Measurements from ENCODE around the gene HID1.

Gene HID1

DNA sequence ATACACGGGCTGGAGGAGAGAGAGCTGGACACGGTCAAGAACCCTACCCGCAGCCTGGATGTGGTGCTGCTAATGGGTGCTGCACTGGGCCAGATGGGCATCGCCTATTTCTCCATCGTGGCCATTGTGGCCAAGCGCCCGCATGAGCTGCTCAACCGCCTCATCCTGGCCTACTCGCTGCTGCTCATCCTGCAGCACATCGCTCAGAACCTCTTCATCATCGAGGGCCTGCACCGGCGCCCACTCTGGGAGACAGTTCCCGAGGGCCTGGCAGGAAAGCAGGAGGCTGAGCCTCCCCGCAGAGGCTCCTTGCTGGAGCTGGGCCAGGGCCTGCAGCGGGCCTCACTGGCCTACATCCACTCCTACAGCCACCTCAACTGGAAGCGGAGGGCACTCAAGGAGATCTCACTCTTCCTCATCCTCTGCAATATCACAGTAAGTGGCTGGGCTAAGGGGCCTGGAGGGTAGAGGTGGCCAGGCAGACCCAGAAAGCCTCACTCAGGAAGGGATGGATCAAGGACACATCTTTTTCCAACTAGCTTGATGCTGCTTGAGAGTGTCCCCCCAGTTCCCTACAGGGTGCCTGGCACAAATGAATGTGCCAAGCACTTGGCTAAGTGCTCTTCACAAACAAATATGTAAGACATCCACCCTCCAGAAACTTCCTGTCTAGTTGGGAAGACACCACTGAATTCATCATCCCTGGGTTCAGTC, 25.4 kb downstream of the HID1 start:
- no peak for DNase-seq (ENCODE audit: low read depth)

DNA sequence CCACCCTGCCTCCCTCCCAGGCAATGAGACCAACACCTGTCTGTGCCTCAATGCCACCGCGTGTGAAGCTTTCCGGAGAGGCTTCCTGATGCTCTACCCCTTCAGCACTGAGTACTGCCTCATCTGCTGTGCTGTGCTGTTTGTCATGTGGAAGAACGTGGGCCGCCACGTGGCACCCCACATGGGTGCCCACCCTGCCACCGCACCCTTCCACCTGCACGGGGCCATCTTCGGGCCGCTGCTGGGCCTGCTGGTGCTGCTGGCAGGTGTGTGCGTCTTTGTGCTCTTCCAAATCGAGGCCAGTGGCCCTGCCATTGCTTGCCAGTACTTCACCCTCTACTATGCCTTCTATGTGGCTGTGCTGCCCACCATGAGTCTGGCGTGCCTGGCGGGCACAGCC, 25.9 kb downstream of the HID1 start:
- DNase-seq (ENCODE audit: low read depth), result no peak

DNA sequence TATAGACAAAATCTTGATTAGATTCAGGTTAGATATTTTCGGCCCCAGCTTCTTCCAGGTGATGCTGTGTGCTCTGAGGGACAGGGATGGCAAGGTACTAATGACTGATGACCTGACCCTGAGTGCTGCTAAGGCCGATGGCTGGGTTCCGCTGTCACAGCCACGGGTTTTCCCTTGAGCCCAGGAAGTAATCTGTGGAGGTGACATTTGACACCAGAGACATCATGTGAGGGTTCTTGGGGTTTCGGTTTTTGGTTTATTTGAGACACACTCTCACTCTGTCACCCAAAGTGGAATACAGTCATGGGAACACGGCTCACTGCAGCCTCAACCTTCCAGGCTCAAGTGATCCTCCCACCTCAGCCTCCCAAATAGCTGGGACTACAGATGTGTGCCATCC, 27.0 kb downstream of the HID1 start:
- no peak for DNase-seq (ENCODE audit: low read depth)

DNA sequence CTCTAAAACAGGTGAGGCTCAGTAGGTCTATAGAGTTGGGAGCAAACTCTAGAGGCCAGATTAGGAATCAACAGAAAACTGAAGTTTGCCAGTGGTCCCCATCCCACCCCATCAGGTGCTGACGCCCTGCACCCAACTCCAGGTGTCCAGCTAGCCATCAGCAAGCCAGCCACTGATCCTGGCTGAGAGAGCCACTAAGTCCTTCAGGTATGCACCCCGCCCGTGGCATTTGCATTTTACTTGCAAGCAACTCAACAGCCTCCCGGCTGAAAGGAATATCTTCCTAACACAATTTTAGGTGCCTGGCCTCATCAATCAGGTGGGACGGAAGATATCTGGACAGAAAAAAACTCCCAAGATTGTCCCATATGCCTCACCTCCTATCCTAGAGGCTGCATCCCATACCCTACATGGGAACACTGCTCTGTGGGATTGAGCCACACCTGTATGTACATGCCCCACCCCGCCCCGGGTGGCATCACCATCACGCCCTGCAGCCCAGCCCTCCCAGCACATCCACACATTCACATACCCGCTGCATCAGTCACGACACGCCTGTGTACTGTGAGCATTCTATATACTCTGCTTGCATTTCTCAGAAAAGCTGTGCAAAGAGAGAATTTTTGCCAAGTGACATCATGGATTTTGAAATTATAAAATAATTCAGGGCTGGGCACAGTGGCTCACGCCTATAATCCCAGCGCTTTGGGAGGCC, 28.6 kb downstream of the HID1 start:
- no peak for DNase-seq (ENCODE audit: low read depth)

DNA sequence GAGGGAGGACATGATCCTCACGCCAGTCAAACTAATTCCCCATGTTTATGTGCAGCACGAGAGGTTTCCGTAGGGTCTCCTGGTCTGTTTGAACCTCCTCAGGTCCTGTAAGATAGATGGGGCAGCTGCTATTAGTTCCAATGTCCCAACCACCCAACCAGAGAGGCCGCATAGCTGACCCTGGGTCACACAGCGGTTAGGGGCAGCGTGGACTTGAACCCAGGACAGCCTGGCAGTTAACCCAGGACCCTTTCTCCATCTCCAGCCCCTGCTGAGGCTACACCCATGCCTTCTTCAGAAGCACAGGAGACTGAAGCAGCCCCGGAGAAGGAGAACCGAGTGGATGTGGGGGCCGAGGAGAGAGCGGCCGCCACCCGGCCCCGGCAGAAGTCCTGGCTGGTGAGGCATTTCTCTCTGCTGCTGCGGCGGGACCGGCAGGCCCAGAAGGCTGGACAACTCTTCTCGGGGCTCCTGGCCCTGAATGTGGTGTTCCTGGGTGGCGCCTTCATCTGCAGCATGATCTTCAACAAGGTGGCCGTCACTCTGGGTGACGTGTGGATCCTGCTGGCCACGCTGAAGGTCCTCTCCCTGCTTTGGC, 31.3 kb downstream of the HID1 start:
- no peak for DNase-seq (ENCODE audit: low read depth)

DNA sequence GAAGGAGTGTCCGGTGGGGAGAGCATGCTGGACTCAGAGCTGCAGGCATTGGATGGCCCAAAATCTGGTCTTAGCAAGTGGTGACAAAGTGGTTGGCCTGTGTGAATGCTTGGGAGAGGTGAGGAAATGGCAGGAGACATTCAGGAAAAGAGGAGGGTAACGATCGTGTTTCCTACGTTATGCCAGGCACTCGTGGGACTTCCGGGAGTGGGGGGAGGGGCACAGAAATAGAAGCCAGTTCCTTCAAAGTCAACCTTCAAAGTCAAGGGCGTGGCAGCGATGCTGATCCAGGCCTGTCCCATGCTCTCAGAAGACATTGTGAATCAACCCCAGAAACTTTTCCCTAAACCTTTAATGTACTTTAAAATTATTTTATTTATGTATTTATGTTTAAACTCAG, 33.0 kb downstream of the HID1 start:
- no peak for DNase-seq (ENCODE audit: low read depth)

DNA sequence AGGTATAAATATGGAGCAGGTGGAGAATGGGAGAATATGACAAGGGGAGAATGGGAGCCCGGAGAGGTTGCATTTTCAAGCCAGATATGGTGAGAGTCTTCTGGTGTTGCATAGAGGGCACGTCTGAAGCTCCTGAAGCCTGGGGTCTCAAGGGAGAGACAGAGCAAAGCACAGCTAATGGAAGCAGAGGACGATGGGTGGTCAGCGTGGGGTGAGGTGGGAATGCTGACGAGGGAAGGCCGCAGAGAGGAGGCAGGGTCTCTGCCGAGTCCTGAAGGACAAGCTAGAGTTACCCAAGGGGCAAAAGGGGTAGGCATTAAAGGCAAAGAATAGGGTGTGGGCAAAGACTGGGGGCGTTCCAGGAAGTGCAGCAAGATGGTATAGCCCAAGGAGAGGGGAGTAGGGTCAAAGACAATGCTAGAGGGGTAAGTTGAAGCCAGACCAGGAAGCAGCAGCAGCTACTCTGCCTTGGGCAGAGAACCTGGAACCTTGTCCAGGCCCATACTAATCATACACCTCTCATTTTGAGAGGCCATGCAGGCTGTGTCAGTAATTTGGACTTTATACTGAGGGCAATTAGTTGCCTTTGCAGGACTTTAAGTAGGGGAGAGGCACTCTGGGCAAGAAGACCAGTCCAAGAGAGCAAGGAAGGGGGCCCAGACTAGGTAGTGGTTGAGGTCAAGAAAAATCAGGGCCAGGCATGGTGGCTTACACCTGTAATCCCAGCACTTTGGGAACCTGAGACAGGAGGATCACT, 34.2 kb downstream of the HID1 start:
- no peak for DNase-seq (ENCODE audit: low read depth)

DNA sequence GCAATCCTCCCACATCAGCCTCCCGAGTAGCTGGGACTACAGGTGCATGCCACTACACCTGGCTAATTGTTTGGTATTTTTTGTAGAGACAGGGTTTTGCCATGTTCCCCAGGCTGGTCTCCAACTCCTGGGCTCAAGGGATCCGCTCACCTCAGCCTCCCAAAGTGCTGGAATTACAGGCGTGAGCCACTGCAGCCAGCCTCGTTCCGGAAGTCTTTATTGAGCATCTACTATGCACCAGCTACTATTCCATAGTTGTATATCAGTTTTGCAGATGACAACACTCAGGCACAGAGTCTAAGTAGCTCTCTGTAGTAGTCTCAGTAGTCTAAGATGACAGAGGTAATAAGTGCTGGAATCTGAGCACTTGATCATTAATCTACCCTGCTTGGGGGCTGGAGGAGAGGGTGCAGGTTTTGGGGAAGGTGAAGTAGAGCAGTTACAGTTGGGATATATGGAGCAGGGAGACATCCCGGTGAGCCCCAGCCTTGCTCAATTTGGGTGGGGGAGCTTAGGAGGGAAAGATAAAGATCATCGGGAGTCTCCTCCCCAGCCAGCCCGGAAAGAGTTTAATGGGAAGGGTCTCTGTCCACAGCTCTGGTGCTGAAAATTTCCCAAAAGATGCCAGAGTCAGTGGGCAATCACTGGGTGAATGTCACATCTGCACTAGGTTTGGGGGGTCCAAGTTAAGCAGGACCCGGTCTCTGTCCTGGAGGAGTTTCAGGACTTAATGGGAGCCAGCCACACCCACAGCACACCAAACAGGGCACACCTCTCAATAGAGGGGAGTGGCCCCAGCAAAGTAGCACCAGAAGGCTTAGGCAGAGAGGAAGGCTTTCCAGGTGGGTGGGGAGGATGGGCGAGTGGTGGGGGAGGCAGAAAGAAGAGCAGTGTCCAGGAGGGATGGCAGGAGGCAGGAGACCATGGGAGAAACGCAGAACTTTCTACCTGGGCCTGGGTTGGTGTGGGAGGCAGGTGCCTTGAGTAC, 35.2 kb downstream of the HID1 start:
- no peak for DNase-seq (ENCODE audit: low read depth)

DNA sequence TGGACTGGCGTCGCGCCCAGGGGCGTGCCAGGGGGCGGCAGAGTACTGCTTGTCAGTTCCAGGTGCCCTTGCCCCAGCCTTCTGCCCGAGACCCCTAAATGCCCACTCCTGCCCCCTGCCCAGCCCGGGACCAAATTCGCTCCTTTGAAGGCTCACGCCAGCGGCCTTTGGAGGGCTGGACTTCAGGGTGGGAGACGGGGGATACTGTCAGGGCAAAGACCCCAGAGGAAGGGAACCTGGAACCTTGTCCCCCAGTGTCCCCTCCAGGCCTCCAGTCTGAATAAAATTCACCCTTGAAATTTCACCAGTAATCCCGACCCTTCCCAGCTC, 36.1 kb downstream of the HID1 start:
- DNase-seq (ENCODE audit: low read depth), result no peak

DNA sequence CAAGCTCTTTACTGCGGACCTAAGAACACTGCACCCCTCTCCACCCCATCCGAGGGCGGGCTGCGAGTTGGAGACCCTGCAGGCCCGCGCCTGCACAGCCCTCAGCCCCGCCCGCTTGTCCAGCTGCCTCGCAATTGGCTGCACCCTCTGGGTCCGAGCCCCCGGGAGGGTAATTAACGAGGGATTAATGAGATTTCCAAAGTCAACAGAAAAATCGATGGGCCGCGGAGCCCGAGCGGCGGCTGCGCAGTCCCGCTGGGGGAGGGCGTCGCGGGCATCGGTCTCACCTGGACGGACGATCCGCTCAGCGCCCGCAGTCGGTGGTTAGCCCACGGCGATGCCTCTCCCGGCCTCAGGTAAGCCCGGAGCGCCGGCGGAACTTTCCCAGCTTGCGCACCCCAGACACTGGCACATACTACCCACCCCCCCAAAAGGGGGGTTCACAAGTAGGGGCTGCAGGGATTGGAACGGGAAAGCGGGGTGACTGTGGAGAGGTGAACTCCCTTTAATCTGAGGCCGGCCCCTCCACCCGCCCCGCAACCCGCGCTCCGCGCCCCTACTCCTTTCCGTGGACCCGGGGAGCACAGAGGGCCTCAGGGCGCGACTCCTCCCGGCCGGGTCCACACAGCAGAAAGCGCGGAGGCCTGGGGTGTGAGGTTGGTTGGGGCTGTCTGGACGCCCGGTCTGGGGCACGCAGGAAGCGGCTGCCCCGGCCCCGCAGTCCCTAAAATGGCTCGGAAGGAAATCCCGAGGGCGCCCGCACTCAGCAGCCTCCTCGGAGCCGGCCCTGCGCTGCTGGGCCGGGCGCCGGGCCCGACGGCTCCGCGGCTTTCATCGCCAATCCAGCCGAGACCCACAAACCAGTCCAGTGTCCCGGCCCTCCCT, 36.7 kb downstream of the HID1 start, which contains the start of gene OTOP3:
Gene OTOP3 (plus strand): TSS at position 314 of the 885 bp plus-strand sequence. CDS start 24 bp downstream, at position 338.
- no peak for DNase-seq (ENCODE audit: low read depth)

DNA sequence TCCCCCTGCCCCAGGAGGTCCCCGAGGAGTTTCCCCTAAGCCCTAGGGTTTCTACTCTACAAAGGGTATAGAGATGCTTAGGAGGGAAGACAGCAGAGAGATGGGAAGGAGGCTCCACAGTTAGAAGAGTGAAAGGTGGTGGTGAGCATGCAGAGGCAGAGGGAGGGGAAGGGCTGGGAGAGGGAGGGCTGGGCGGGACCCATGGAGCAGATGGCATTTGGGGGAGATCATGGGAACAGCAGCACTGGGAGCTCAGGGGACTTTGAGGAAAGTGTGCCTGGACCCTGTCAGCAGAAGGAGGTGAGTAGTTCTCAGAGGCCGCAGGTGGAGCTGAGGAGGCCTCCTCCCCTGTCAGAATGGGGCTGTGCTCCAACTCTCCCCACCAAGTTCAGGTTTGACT, 37.5 kb downstream of the HID1 start:
- no peak for DNase-seq (ENCODE audit: low read depth)

DNA sequence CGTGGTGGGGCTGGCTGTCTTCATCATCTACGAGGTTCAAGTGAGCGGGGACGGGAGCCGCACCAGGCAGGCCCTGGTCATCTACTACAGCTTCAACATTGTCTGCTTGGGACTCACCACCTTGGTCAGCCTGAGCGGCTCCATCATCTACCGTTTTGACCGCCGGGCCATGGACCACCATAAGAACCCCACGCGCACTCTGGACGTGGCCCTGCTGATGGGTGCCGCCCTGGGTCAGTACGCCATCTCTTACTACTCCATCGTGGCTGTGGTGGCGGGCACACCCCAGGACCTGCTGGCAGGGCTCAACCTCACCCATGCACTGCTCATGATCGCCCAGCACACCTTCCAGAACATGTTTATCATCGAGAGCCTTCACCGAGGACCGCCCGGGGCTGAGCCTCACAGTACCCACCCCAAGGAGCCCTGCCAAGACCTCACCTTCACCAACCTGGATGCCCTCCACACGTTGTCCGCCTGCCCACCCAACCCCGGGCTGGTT, 42.0 kb downstream of the HID1 start:
- DNase-seq (ENCODE audit: low read depth), result no peak

DNA sequence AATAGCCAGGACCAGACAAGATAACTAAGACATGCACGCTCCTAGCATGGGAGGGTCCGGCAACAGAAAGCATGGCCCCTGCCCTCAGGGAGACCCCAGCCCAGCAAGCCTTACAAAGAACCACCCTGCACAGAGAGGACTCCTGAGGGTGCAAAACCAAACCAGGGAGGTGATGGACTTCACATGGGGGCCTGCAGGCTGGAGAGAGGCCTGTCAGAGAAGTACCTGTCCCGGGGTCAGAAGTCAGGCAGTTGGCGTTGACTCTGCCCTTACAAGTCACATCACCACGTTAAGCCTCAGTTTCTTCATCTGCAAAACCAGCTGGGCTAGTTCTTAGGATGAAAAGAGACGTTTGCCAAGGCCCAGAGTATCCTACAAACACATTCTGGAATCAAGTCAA, 43.8 kb downstream of the HID1 start:
- DNase-seq (ENCODE audit: low read depth), result no peak

DNA sequence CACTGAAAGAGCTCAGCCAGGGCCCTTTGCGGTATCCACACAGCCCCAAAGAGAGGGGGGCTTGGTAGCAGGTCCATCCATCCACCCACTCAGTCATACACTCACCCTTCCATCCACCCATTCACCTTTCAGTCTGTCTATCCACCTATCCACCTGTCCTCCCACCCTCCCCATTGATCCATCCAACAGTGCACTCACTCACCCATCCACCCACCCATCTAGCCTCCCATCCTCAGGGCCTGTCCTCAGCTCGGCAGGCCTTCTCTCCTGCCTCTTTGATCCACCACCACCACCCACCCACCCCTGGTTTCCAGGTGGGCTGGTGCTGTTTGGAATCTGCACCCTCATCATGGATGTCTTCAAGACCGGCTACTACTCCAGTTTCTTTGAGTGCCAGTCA, 47.3 kb downstream of the HID1 start:
- no peak for DNase-seq (ENCODE audit: low read depth)

DNA sequence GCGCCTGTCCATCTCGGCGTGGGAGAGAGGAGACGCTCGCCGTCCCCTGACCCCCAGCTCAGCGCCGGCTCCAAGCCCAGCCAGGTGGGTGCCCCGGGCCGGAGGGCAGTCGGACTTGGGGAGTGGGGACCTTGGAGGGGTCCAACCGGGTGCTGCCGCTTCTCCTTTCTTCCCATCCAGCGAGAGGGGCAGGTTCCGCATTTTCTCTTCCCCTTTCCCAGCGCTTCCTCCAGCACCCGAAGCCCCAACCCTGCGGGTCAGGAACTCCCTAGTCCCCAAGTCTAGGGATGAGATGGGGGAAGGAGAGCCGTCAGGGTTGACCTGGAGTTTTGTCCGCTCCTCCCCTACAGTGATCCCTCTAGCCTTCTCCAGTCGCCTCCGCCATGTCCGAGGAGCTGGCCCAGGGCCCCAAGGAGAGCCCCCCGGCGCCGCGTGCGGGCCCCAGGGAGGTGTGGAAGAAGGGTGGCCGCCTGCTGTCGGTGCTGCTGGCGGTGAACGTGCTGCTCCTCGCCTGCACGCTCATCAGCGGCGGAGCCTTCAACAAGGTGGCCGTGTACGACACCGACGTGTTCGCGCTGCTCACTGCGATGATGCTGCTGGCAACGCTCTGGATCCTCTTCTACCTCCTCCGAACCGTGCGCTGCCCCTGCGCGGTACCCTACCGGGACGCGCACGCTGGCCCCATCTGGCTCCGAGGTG, 48.2 kb downstream of the HID1 start, which contains the start of gene OTOP2:
Gene OTOP2 (plus strand): TSS at position 24 of the 699 bp plus-strand sequence. CDS start 360 bp downstream, at position 384.
- DNase-seq (ENCODE audit: low read depth), result no peak

DNA sequence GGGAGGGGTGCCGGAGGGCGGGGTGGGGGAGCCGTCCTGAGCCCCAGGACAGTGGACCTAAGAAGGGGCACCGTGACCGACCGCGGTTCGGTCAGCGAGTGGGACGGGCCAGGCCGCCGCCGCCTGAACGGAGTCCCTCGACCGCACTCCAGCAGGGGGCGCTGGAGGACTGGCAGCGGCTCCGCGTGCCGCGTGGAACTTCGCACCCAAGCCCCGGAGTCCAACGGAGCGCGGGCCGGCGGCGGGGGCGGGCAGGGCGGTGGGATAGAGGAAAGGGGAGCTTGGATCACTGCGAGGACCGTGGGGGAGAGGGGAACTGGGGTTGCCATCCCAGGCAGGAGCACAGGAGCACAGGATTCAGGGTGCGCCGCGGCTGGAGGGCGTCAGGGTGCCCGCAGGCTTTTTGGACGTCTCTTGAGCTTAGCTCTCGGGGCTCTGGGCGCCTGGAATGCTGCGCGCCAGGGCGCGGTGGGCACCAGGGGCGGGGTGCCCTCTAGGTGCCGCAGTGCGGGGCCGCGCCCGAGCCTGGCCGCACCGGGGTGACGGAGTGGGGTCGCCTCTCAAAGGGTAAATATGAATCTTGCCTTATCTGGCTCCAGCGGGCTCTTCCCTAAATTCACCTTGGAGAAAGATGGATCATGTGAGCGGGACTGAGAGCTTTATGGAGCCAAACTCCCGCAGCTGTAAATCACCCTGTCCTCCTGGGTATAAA, 48.9 kb downstream of the HID1 start:
- no peak for DNase-seq (ENCODE audit: low read depth)

DNA sequence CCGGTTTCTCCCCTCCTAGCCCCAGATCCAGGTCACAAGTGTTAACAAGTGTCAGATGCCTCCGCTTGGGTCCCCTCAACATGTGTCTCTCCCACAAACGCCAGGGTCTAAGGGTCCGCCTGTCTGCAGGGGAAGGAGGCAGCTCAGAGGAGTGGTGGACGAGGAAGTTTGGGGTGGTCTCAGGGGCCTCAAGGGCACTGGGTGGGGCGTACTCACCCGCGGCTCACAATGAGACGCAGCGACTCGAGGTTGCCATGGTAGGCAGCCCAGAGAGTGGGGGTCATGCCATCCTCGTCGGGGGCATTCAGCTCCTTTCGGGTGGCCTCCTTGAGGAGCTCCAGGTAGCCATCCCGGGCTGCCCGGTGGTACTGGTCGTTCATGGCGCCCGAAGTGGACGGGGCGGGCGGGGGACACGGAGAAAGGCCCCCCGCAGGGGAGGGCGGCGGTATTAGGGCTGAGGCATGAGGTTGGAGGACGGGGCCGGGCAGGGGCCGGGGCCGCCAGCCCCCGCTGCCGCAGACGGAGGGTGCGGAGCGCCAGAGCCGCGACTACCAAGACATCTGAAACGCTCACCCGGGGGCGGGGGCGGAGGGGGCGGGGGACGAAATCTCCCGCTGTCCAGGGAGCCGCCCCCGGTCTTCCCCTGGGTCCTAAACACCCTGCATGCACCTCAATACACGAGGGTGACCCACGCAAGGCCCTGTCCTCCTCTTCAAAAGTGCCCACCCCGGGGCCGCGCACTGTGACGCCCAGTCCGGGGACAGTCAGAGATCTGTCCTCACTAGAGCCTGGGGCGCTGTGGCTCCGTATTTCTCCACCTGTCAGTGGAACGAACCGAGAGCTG, 49.6 kb downstream of the HID1 start, which contains the start of gene USH1G:
Gene USH1G (minus strand): TSS at position 562 of the 844 bp plus-strand sequence. CDS start 182 bp downstream, at position 380.
- no peak for DNase-seq (ENCODE audit: low read depth)

DNA sequence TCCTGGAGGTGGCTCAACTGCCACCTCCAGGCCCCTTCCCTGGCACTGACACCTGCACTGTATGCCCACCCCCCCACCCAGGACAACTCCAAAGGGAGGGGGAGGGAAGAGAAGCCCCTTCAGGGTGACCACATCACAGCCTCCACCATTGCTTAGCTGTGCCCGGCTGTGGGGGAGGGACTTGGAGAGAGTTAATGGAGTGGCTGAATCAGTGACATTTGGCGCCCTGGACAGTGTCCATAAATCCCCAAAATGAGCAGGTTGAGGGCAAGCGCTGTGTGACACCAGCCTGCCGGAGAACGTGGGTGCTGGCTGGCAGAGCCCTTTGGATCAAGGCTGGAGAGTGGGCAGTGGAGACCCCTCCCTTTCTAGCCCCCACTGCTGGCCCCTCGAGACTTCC, 50.4 kb downstream of the HID1 start:
- DNase-seq (ENCODE audit: low read depth), result no peak
